ENCODE data around the gene DMD. TPM values are rescaled to one million over a fixed set of nuclear protein-coding genes. Genes with fewer than 3 reads are reported as not detected.

Gene DMD
- total RNA-seq, 1 donor from 2014 or later: 5.0 TPM

GRCh38 chrX:31665454-31665853, 1545.9 kb downstream of the DMD start:
- no peaks in the 10 kb centered on the region for H3K9me3 Mint-ChIP-seq
- H3K27me3 Mint-ChIP-seq: no peaks in the 10 kb centered on the region
- no peaks in the 10 kb centered on the region for H3K4me1 Mint-ChIP-seq
- intact Hi-C loops (cut with micrococcal nuclease): no loop called here
- no peak for DNase-seq
- no peak overlapping the region for H3K27ac Mint-ChIP-seq
- no peaks in the 10 kb centered on the region for H3K36me3 Mint-ChIP-seq (ENCODE audit: low read depth)
- no peak overlapping the region for H3K4me3 Mint-ChIP-seq

GRCh38 chrX:31663172-31663571, 1548.2 kb downstream of the DMD start:
- H3K36me3 Mint-ChIP-seq (ENCODE audit: low read depth): no peaks in the 10 kb centered on the region
- DNase-seq: no peak
- intact Hi-C loops (cut with micrococcal nuclease): no loop called here
- H3K27ac Mint-ChIP-seq: no peak overlapping the region
- H3K27me3 Mint-ChIP-seq: no peaks in the 10 kb centered on the region
- H3K4me1 Mint-ChIP-seq: no peaks in the 10 kb centered on the region
- H3K4me3 Mint-ChIP-seq: no peak overlapping the region
- H3K9me3 Mint-ChIP-seq: no peaks in the 10 kb centered on the region

- Mint-ChIP-seq H3K4me3 (no peak overlapping the region), H3K27me3 (no peaks in the 10 kb centered on the region), H3K9me3 (no peaks in the 10 kb centered on the region), H3K27ac (no peak overlapping the region), H3K36me3 (ENCODE audit: low read depth) (no peaks in the 10 kb centered on the region), H3K4me1 (no peaks in the 10 kb centered on the region)
- no peak for DNase-seq
- intact Hi-C loops (cut with micrococcal nuclease): no loop called here
Measured at GRCh38 chrX:31661280-31661810, 1550.0 kb downstream of the DMD start.

- H3K4me3 Mint-ChIP-seq: no peak overlapping the region
- no peaks in the 10 kb centered on the region for H3K9me3 Mint-ChIP-seq
- no peaks in the 10 kb centered on the region for H3K4me1 Mint-ChIP-seq
- H3K36me3 Mint-ChIP-seq (ENCODE audit: low read depth): no peaks in the 10 kb centered on the region
- H3K27ac Mint-ChIP-seq: no peak overlapping the region
- intact Hi-C loops (cut with micrococcal nuclease): loop anchor here (2.0 to 10.0 kb wide), 4 partner anchors 444 to 924 kb away; no protein-coding TSS in a partner anchor
- no peaks in the 10 kb centered on the region for H3K27me3 Mint-ChIP-seq
- DNase-seq: no peak
Measured at GRCh38 chrX:31658360-31658759, 1553.0 kb downstream of the DMD start.

GRCh38 chrX:31656013-31656412, 1555.3 kb downstream of the DMD start:
- intact Hi-C loops (cut with micrococcal nuclease): loop anchor here (5.0 to 10.0 kb wide), 3 partner anchors 441 to 921 kb away; no protein-coding TSS in a partner anchor
- no peak overlapping the region for H3K27ac Mint-ChIP-seq
- no peaks in the 10 kb centered on the region for H3K36me3 Mint-ChIP-seq (ENCODE audit: low read depth)
- DNase-seq: no peak
- no peaks in the 10 kb centered on the region for H3K9me3 Mint-ChIP-seq
- H3K27me3 Mint-ChIP-seq: no peaks in the 10 kb centered on the region
- H3K4me1 Mint-ChIP-seq: no peaks in the 10 kb centered on the region
- no peak overlapping the region for H3K4me3 Mint-ChIP-seq

- no peaks in the 10 kb centered on the region for H3K9me3 Mint-ChIP-seq
- no peak overlapping the region for H3K27ac Mint-ChIP-seq
- H3K36me3 Mint-ChIP-seq (ENCODE audit: low read depth): no peaks in the 10 kb centered on the region
- H3K27me3 Mint-ChIP-seq: no peaks in the 10 kb centered on the region
- H3K4me1 Mint-ChIP-seq: no peaks in the 10 kb centered on the region
- no peak overlapping the region for H3K4me3 Mint-ChIP-seq
- intact Hi-C loops (cut with micrococcal nuclease): loop anchor here (10.0 kb wide), 2 partner anchors 439 to 919 kb away; no protein-coding TSS in a partner anchor
- no peak for DNase-seq
Measured at GRCh38 chrX:31653422-31653821, 1557.9 kb downstream of the DMD start.

GRCh38 chrX:31652650-31653049, 1558.7 kb downstream of the DMD start:
- no peak overlapping the region for H3K4me3 Mint-ChIP-seq
- no peaks in the 10 kb centered on the region for H3K4me1 Mint-ChIP-seq
- intact Hi-C loops (cut with micrococcal nuclease): loop anchor here (10.0 kb wide), 2 partner anchors 438 to 918 kb away; no protein-coding TSS in a partner anchor
- H3K36me3 Mint-ChIP-seq (ENCODE audit: low read depth): no peaks in the 10 kb centered on the region
- no peak overlapping the region for H3K27ac Mint-ChIP-seq
- no peaks in the 10 kb centered on the region for H3K9me3 Mint-ChIP-seq
- H3K27me3 Mint-ChIP-seq: no peaks in the 10 kb centered on the region
- DNase-seq: no peak

- DNase-seq: no peak
- Mint-ChIP-seq H3K27me3 (no peaks in the 10 kb centered on the region), H3K9me3 (no peaks in the 10 kb centered on the region), H3K27ac (no peak overlapping the region), H3K36me3 (ENCODE audit: low read depth) (no peaks in the 10 kb centered on the region), H3K4me1 (no peaks in the 10 kb centered on the region), H3K4me3 (no peak overlapping the region)
- intact Hi-C loops (cut with micrococcal nuclease): no loop called here
Measured at GRCh38 chrX:31649201-31649600, 1562.1 kb downstream of the DMD start.

GRCh38 chrX:31633349-31633748, 1578.0 kb downstream of the DMD start:
- H3K4me1 Mint-ChIP-seq: no peaks in the 10 kb centered on the region
- no peak for DNase-seq
- H3K9me3 Mint-ChIP-seq: no peaks in the 10 kb centered on the region
- no peak overlapping the region for H3K4me3 Mint-ChIP-seq
- H3K36me3 Mint-ChIP-seq (ENCODE audit: low read depth): no peaks in the 10 kb centered on the region
- H3K27ac Mint-ChIP-seq: no peak overlapping the region
- no peaks in the 10 kb centered on the region for H3K27me3 Mint-ChIP-seq
- intact Hi-C loops (cut with micrococcal nuclease): no loop called here

- no peaks in the 10 kb centered on the region for H3K36me3 Mint-ChIP-seq (ENCODE audit: low read depth)
- H3K27me3 Mint-ChIP-seq: no peaks in the 10 kb centered on the region
- H3K4me3 Mint-ChIP-seq: no peak overlapping the region
- H3K4me1 Mint-ChIP-seq: no peaks in the 10 kb centered on the region
- H3K27ac Mint-ChIP-seq: no peak overlapping the region
- DNase-seq: no peak
- no peaks in the 10 kb centered on the region for H3K9me3 Mint-ChIP-seq
- intact Hi-C loops (cut with micrococcal nuclease): no loop called here
Measured at GRCh38 chrX:31629195-31629594, 1582.2 kb downstream of the DMD start.

GRCh38 chrX:31609130-31609529, 1602.2 kb downstream of the DMD start:
- no peak overlapping the region for H3K4me3 Mint-ChIP-seq
- H3K27ac Mint-ChIP-seq: no peak overlapping the region
- no peaks in the 10 kb centered on the region for H3K9me3 Mint-ChIP-seq
- H3K4me1 Mint-ChIP-seq: no peaks in the 10 kb centered on the region
- H3K27me3 Mint-ChIP-seq: no peaks in the 10 kb centered on the region
- intact Hi-C loops (cut with micrococcal nuclease): no loop called here
- DNase-seq: no peak
- no peaks in the 10 kb centered on the region for H3K36me3 Mint-ChIP-seq (ENCODE audit: low read depth)

- Mint-ChIP-seq H3K4me1 (no peaks in the 10 kb centered on the region), H3K27ac (no peak overlapping the region), H3K36me3 (ENCODE audit: low read depth) (no peaks in the 10 kb centered on the region), H3K27me3 (no peaks in the 10 kb centered on the region), H3K9me3 (no peaks in the 10 kb centered on the region), H3K4me3 (no peak overlapping the region)
- no peak for DNase-seq
- intact Hi-C loops (cut with micrococcal nuclease): no loop called here
Measured at GRCh38 chrX:31608638-31609037, 1602.7 kb downstream of the DMD start.

GRCh38 chrX:31606771-31607170, 1604.6 kb downstream of the DMD start:
- Mint-ChIP-seq H3K4me3 (no peak overlapping the region), H3K27ac (no peak overlapping the region), H3K36me3 (ENCODE audit: low read depth) (no peaks in the 10 kb centered on the region), H3K27me3 (no peaks in the 10 kb centered on the region), H3K9me3 (no peaks in the 10 kb centered on the region), H3K4me1 (no peaks in the 10 kb centered on the region)
- no peak for DNase-seq
- intact Hi-C loops (cut with micrococcal nuclease): no loop called here

GRCh38 chrX:31604629-31605221, 1606.6 kb downstream of the DMD start:
- no peak overlapping the region for H3K27ac Mint-ChIP-seq
- H3K27me3 Mint-ChIP-seq: no peaks in the 10 kb centered on the region
- no peaks in the 10 kb centered on the region for H3K36me3 Mint-ChIP-seq (ENCODE audit: low read depth)
- no peaks in the 10 kb centered on the region for H3K9me3 Mint-ChIP-seq
- H3K4me1 Mint-ChIP-seq: no peaks in the 10 kb centered on the region
- no peak for DNase-seq
- no peak overlapping the region for H3K4me3 Mint-ChIP-seq
- intact Hi-C loops (cut with micrococcal nuclease): no loop called here
